AG04449 (cell line): ENCODE measurements around the gene GDF10.

Source experiments
- CTCF ChIA-PET: fragments of 350-600 bp; formaldehyde crosslinking; extraction: SDS; loops from one replicate; lab custom pipeline; 2021; ENCODE audit warnings: antibody characterized with exemption; lab: Yijun Ruan, JAX
- POLR2A ChIA-PET: fragments of 400-600, 350-600 bp; formaldehyde crosslinking; extraction: SDS; loops from one replicate; lab custom pipeline; 2020; ENCODE audit warnings: antibody characterized with exemption, inconsistent platforms; lab: Yijun Ruan, JAX
- DNase-seq: peaks from one replicate; pipeline ENCODE4 v3.0.0-alpha.2; 2010; ENCODE audit warnings: low read depth, low spot score
- H3K4me3 ChIP-seq: 2 replicates; pipeline ENCODE4 v1.5.1; 2011; ENCODE audit warnings: low read depth, mild to moderate bottlenecking, control low read depth, low read length
- CTCF ChIP-seq: IDR thresholded peaks from one replicate; pipeline ENCODE4 v1.5.1; 2011; ENCODE audit warnings: mild to moderate bottlenecking, moderate library complexity, low read length, control low read depth, inconsistent platforms; ENCODE audit not compliant: insufficient read depth; ENCODE audit errors: missing control alignments

GDF10 gene

GRCh38 chr10:47323636-47324296, 23.8 kb downstream of the GDF10 start:
- ChIA-PET POLR2A (no interaction called here), CTCF (interaction anchor here (1.6 to 4.9 kb wide), 3 partner anchors 11 to 299 kb away, joined by 4 to 48 read pairs (median 8); no protein-coding TSS in a partner anchor)
- DNase-seq, result no peak
- TF ChIP-seq CTCF, result no peak
- no peak overlapping the region for H3K4me3 ChIP-seq

- H3K4me3 ChIP-seq, result no peak overlapping the region
- DNase-seq, result no peak
- ChIA-PET POLR2A (no interaction called here), CTCF (interaction anchor here (0.8 to 4.9 kb wide), 2 partner anchors 12 to 15 kb away, joined by 3 to 48 read pairs; no protein-coding TSS in a partner anchor)
- no peak for TF ChIP-seq CTCF
Measured at GRCh38 chr10:47325303-47326291, 25.6 kb downstream of the GDF10 start.

- H3K4me3 ChIP-seq, result no peak overlapping the region
- POLR2A ChIA-PET, result no interaction called here
- DNase-seq, result no peak
- TF ChIP-seq CTCF, result no peak
- CTCF ChIA-PET, result interaction anchor here (4.9 kb wide), 1 partner anchor 13 kb away, joined by 48 read pairs; no protein-coding TSS in a partner anchor
Measured at GRCh38 chr10:47326306-47326926, 26.4 kb downstream of the GDF10 start.

- CTCF ChIA-PET, result no interaction called here
- no peak for TF ChIP-seq CTCF
- no peak for DNase-seq
- POLR2A ChIA-PET, result no interaction called here
- H3K4me3 ChIP-seq, result no peak overlapping the region
Measured at GRCh38 chr10:47326927-47327330, 26.9 kb downstream of the GDF10 start.

GRCh38 chr10:47329855-47330254, 29.9 kb downstream of the GDF10 start:
- CTCF ChIA-PET, result interaction anchor here (1.1 to 1.3 kb wide), 2 partner anchors 10 to 18 kb away, joined by 3 to 4 read pairs; no protein-coding TSS in a partner anchor
- POLR2A ChIA-PET, result no interaction called here
- no peak for DNase-seq
- TF ChIP-seq CTCF, result no peak
- no peak overlapping the region for H3K4me3 ChIP-seq
